ENCODE measurements around the gene SLC46A1.
A peak's percentile ranks its signal among the peaks of the same experiment; 100 is the strongest.
"Not testable (repeated sequence)": the region's sequence is repeated elsewhere in the genome, so short reads cannot be mapped to it uniquely, and the experiment has no call there.

Gene SLC46A1

DNA sequence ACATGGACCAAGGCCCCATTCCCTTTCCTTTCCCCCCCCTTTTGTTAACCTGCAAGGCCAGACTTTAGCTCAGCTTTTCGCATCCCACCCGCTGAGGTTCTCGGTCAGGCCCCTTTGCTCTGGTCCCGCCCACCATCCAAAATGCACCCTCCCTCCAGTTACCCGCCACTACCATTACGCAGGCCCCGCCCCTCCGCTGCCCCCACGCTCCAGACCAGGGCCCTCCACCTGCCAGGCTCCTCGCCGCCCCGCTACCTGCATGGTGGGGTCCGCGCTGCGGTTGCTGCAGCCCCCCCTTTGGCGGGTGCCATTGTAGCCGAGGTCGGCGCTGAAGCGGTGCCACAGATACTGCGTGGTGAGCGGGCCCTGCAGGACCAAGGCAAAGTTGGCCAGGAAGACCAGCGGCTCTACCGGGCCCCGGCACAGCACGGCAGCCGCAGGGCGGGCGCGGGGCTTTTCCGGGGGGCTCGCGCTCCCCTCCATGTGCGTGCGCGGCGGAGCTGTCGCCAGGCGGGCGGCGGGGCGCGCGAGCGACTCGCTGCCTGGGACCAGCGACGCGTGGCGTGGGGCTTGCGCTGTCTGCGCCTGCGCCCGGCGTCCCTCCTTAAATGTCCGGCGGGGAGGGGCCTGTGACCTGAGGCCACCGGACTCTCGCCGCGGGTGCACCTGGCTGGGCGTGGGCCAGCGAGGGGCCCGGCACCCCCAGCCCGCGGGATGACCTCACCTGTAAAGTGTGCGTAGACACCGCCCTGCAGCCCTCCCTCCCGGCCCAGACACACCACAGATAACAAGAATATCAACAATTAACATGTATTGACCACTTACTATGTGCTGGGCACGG lies at the start of gene SLC46A1:
Gene SLC46A1, minus strand, starts transcription at position 581 of the 841 bp plus-strand sequence. Its CDS starts 98 bp downstream, at position 483.
- peak; percentile 70 for DNase-seq (ENCODE audit: extremely low spot score)
- ChIA-PET CTCF (interaction anchor here (5.1 kb wide), 1 partner anchor 11 kb away, joined by 45 read pairs; no protein-coding TSS in a partner anchor), POLR2A (interaction anchor here (0.7 to 3.7 kb wide), 17 partner anchors 9 to 165 kb away, joined by 3 to 29 read pairs (median 4); partner anchors contain the start of genes IFT20, PIGS, POLDIP2 and TNFAIP1)
- TF ChIP-seq L3MBTL2 (conservative IDR thresholded peaks at IDR 0.05): peak; percentile 38; the same call in 1 of the 2 replicates
- TF ChIP-seq FOXK2 (IDR thresholded peaks at IDR 0.05): no peak
- TF ChIP-seq SUZ12 (IDR thresholded peaks at IDR 0.05): no peak
- TF ChIP-seq SP1 (IDR thresholded peaks at IDR 0.05): no peak

DNA sequence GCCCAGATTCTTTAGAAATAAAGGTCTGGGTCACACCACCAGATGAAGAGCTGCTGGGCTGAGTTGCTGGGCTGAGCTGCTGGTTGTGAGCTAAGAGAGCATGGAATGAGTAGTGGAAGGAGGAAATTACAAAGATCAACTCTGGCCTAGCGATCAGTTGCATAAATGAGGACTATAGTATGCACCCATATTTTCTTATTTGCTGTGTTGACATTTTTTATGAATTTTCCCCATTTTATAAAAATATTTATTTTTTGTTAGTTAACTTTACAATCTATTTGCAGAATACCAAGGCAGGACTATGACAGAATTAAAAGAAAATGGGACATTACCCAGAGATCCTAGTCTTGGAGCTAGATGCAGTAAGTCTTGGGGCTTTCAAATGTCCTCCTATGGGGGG lies 43.8 kb upstream of the SLC46A1 start:
- ChIA-PET POLR2A (interaction anchor here (1.3 to 1.6 kb wide), 2 partner anchors 17 to 92 kb away, joined by 4 read pairs; partner anchors contain the start of gene POLDIP2), CTCF (interaction anchor here (0.6 to 0.8 kb wide), 2 partner anchors 33 to 91 kb away, joined by 3 to 4 read pairs; no protein-coding TSS in a partner anchor)
- TF ChIP-seq SUZ12 (IDR thresholded peaks at IDR 0.05): no peak
- no peak for TF ChIP-seq HDGF (IDR thresholded peaks at IDR 0.05; ENCODE audit: borderline replicate concordance)
- TF ChIP-seq, protein P1, sequence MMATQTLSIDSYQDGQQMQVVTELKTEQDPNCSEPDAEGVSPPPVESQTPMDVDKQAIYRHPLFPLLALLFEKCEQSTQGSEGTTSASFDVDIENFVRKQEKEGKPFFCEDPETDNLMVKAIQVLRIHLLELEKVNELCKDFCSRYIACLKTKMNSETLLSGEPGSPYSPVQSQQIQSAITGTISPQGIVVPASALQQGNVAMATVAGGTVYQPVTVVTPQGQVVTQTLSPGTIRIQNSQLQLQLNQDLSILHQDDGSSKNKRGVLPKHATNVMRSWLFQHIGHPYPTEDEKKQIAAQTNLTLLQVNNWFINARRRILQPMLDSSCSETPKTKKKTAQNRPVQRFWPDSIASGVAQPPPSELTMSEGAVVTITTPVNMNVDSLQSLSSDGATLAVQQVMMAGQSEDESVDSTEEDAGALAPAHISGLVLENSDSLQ (IDR thresholded peaks at IDR 0.05): no peak
- no peak for TF ChIP-seq FOXA1 (IDR thresholded peaks at IDR 0.05)
- TF ChIP-seq BHLHE40 (IDR thresholded peaks at IDR 0.05; ENCODE audit: borderline replicate concordance): no peak
- no peak for TF ChIP-seq SP1 (IDR thresholded peaks at IDR 0.05)
- no peak for TF ChIP-seq FOXK2 (IDR thresholded peaks at IDR 0.05)
- TF ChIP-seq ELF4 (IDR thresholded peaks at IDR 0.05): no peak
- TF ChIP-seq CTBP1 (IDR thresholded peaks at IDR 0.05; ENCODE audit: borderline replicate concordance): no peak
- no peak for TF ChIP-seq TARDBP (IDR thresholded peaks at IDR 0.05)
- no peak for TF ChIP-seq LEF1 (IDR thresholded peaks at IDR 0.05; ENCODE audit: borderline replicate concordance)
- TF ChIP-seq L3MBTL2 (conservative IDR thresholded peaks at IDR 0.05): no peak
- TF ChIP-seq FOXM1 (IDR thresholded peaks at IDR 0.05; ENCODE audit: borderline replicate concordance): no peak

DNA sequence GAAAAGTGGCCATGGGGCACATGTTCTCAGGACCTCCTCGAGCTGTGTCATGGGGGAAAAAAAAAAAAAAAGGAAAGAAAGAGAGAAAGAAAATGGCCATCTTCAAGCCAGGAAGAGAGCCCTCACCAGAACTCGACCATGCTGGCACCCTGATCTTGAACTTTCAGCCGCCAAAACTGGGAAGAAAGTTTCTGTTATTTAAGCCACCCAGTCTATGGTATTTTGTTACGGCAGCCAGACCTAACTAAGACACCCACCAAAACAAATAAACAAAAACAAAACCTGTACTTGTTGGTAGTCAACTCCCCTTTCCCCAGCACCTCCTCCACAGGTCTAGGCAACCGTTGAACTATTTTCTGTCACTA lies 41.4 kb upstream of the SLC46A1 start:
- POLR2A ChIA-PET: no interaction called here
- CTCF ChIA-PET: no interaction called here
- no peak for TF ChIP-seq L3MBTL2 (conservative IDR thresholded peaks at IDR 0.05)
- TF ChIP-seq ARNT (IDR thresholded peaks at IDR 0.05): no peak
- DNase-seq (ENCODE audit: extremely low spot score): no peak

More for the DNA sequence above, 43.8 kb upstream of the SLC46A1 start:
- no peak for DNase-seq (ENCODE audit: extremely low spot score)

DNA sequence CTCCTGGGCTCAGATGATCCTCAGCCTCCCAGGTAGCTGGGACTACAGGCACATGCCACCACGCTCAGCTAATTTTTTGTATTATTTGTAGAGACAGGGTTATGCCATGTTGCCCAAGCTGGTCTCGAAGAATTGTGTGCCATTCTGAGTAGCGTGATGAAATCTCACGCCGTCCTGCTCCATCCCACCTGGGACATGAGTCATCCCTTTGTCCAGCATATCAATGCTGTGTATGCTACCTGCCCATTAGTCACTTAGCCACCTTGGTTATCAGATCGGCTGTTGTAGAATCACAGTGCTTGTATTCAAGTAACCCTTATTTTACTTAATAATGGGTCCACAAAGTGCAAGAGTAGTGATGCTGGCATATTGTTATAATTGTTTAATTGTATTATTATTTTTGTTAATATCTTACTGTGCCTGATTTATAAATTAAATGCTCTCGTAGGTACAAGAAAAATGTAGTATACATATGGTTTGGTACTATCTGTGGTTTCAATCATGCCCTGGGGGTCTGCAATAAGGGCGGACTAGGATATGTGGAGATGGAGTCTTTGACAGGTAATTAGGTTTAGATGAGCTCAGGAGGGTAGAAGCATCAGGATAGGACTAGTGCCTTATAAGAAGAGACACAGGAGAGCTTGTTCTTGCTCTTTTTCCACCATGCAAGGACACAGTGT lies 40.8 kb upstream of the SLC46A1 start:
- DNase-seq (ENCODE audit: extremely low spot score): no peak
- ChIA-PET POLR2A (no interaction called here), CTCF (no interaction called here)

DNA sequence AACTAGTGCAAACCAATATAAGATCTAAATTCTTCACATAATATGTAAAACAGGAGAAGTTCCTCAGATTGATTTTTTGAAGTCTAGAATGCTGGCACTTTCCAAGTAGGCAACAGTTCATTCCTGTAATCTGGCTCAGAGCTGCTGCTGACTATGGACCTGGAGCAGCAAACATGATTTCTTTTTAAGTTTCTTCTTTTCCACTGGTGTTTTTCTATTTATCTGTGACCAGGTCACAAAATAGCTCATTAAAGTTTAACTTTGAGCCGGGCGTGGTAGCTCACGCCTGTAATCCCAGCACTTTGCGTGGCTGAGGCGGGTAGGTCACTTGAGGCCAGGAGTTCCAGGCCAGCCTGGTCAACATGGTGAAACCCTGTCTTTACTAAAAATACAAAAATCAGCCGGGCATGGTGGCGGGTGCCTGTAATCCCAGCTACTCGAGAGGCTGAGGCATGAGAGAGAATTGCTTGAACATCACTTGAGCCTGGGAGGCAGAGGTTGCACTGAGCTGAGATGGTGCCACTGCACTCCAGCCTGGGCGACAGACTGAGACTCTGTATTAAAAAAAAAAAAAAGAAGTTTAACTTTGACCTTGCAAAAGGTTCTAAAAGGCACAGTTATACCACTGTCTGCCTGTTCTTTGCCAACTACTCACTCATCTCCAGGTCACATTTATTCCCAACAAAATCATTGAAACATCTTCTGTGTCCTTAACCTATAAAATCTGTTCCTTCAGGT lies 38.1 kb upstream of the SLC46A1 start:
- CTCF ChIA-PET: interaction anchor here (0.6 to 0.8 kb wide), 3 partner anchors 8 to 59 kb away, joined by 3 to 5 read pairs (median 3); no protein-coding TSS in a partner anchor
- POLR2A ChIA-PET: no interaction called here
- no peak for TF ChIP-seq HDGF (IDR thresholded peaks at IDR 0.05; ENCODE audit: borderline replicate concordance)
- TF ChIP-seq ELF4 (IDR thresholded peaks at IDR 0.05): no peak
- no peak for TF ChIP-seq LEF1 (IDR thresholded peaks at IDR 0.05; ENCODE audit: borderline replicate concordance)
- no peak for TF ChIP-seq TARDBP (IDR thresholded peaks at IDR 0.05)
- DNase-seq (ENCODE audit: extremely low spot score): no peak

More for the DNA sequence above, 40.8 kb upstream of the SLC46A1 start:
- no peak for TF ChIP-seq SP1 (IDR thresholded peaks at IDR 0.05)
- no peak for TF ChIP-seq BHLHE40 (IDR thresholded peaks at IDR 0.05; ENCODE audit: borderline replicate concordance)
- TF ChIP-seq FOXK2 (IDR thresholded peaks at IDR 0.05): no peak
- TF ChIP-seq ELF4 (IDR thresholded peaks at IDR 0.05): no peak
- TF ChIP-seq CTBP1 (IDR thresholded peaks at IDR 0.05; ENCODE audit: borderline replicate concordance): no peak
- no peak for TF ChIP-seq L3MBTL2 (conservative IDR thresholded peaks at IDR 0.05)
- no peak for TF ChIP-seq SUZ12 (IDR thresholded peaks at IDR 0.05)
- no peak for TF ChIP-seq NFRKB (IDR thresholded peaks at IDR 0.05)
- no peak for TF ChIP-seq ZNF384 (IDR thresholded peaks at IDR 0.05)
- TF ChIP-seq, protein P1 (IDR thresholded peaks at IDR 0.05): no peak
- no peak for TF ChIP-seq FOXA1 (IDR thresholded peaks at IDR 0.05)
- no peak for TF ChIP-seq ARNT (IDR thresholded peaks at IDR 0.05)
- TF ChIP-seq HDGF (IDR thresholded peaks at IDR 0.05; ENCODE audit: borderline replicate concordance): no peak

DNA sequence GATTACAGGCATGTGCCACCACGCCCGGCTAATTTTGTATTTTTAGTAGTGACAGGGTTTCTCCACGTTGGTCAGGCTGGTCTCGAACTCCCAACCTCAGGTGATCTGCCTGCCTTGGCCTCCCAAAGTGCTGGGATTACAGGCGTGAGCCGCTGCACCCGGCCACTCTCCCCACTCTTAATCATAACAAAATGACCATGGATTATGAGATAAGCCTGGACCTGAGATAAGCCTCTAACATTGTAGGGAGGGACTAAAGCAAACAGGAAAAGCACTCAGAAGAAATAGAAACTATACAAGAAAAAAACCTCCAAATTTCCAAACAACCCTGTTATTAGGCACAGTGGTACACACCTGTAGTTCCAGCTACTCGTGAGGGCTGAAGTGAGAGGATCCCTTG lies 28.3 kb upstream of the SLC46A1 start:
- DNase-seq (ENCODE audit: extremely low spot score); CTCF ChIA-PET; POLR2A ChIA-PET: not testable (repeated sequence)

DNA sequence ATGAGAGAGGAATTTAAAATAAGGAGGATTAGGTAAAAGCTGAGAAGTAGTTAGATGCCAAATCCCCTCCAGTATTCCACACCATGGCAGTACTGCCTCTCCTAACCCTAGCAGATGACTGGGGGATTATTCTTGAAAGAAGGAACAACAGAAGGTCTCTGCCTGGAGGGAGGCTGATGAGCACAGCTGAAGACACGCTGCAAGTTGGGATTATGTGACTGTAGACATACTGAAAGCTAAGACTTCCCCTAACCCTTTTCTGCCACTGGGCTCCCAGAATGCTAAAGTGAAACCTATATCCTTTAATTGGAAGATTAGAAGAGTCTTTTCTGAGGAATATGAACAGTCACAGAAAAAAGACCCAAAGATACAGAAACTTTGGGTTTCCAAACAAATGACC lies 27.7 kb upstream of the SLC46A1 start:
- TF ChIP-seq NFRKB (IDR thresholded peaks at IDR 0.05) (no peak), CTBP1 (IDR thresholded peaks at IDR 0.05; ENCODE audit: borderline replicate concordance) (no peak), FOXM1 (IDR thresholded peaks at IDR 0.05; ENCODE audit: borderline replicate concordance) (no peak), ELF4 (IDR thresholded peaks at IDR 0.05) (no peak), HDGF (IDR thresholded peaks at IDR 0.05; ENCODE audit: borderline replicate concordance) (no peak), SP1 (IDR thresholded peaks at IDR 0.05) (no peak), ARNT (IDR thresholded peaks at IDR 0.05) (no peak), TARDBP (IDR thresholded peaks at IDR 0.05) (no peak), LEF1 (IDR thresholded peaks at IDR 0.05; ENCODE audit: borderline replicate concordance) (no peak), ZNF384 (IDR thresholded peaks at IDR 0.05) (no peak), FOXA1 (IDR thresholded peaks at IDR 0.05) (no peak), FOXK2 (IDR thresholded peaks at IDR 0.05) (no peak), SUZ12 (IDR thresholded peaks at IDR 0.05) (no peak), BHLHE40 (IDR thresholded peaks at IDR 0.05; ENCODE audit: borderline replicate concordance) (no peak), L3MBTL2 (conservative IDR thresholded peaks at IDR 0.05) (no peak)
- TF ChIP-seq, protein P1 (IDR thresholded peaks at IDR 0.05): no peak
- ChIA-PET CTCF (interaction anchor here (0.6 kb wide), 1 partner anchor 19 kb away, joined by 5 read pairs; no protein-coding TSS in a partner anchor), POLR2A (no interaction called here)
- no peak for DNase-seq (ENCODE audit: extremely low spot score)

DNA sequence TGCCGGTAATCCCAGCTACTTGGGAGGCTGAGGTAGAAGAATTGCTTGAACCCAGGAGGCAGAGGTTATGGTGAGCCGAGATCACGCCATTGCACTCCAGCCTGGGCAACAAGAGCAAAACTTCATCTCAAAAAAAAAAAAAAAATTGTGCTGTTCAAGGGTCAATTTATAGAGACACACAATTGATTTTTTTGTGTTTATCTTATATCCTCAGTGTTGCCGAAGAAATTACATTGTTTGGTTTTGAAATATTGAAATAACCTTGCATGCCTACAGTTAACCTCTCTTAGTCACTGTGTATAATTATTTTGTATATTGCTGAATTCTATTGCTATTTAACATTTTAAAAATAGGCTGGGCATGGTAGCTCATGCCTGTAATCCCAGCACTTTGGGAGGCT lies 22.0 kb upstream of the SLC46A1 start:
- CTCF ChIA-PET: interaction anchor here (2.6 kb wide), 1 partner anchor 12 kb away, joined by 10 read pairs; no protein-coding TSS in a partner anchor
- POLR2A ChIA-PET; DNase-seq (ENCODE audit: extremely low spot score): not testable (repeated sequence)

Data from HEK293T (cell line).